WTC11 (cell line): ENCODE data around the gene TGFBR2.

Experiments
- FOXK1 ChIP-seq: sonication (generic); formaldehyde crosslinking; IDR thresholded peaks from 2 replicates; pipeline ENCODE4 v1.8.0; 2022; ENCODE audit warnings: mild to moderate bottlenecking, moderate library complexity, missing genetic modification reagents
- JAZF1 ChIP-seq: fragments of 250-450 bp; sonication (Bioruptor Pico); IDR thresholded peaks from 2 replicates; pipeline ENCODE4 v1.9.0; 2021; ENCODE audit warnings: moderate library complexity, mild to moderate bottlenecking, inconsistent platforms
- JUN ChIP-seq: sonication (generic); formaldehyde crosslinking; IDR thresholded peaks from 2 replicates; pipeline ENCODE4 v1.8.0; 2023; ENCODE audit warnings: mild to moderate bottlenecking, missing genetic modification reagents
- TEAD4 ChIP-seq: sonication (generic); formaldehyde crosslinking; IDR thresholded peaks from 2 replicates; pipeline ENCODE4 v1.8.0; 2022; ENCODE audit warnings: mild to moderate bottlenecking, missing genetic modification reagents
- ZNF416 ChIP-seq: fragments of 250-450 bp; sonication (Bioruptor Pico); IDR thresholded peaks from 2 replicates; pipeline ENCODE4 v1.9.0; 2021; ENCODE audit warnings: mild to moderate bottlenecking, inconsistent platforms
- TF ChIP-seq, protein P1 (sequence below): sonication (generic); formaldehyde crosslinking; IDR thresholded peaks from 2 replicates; pipeline ENCODE4 v1.8.0; 2022; ENCODE audit warnings: mild to moderate bottlenecking, missing genetic modification reagents
- TF ChIP-seq, protein P2 (sequence below): fragments of 250-450 bp; sonication (Bioruptor Pico); IDR thresholded peaks from 2 replicates; pipeline ENCODE4 v1.9.0; 2021; ENCODE audit warnings: mild to moderate bottlenecking, borderline replicate concordance
- TF ChIP-seq, protein P3 (sequence below): fragments of 200-600 bp; IDR thresholded peaks from 2 replicates; pipeline ENCODE4 v1.8.0; 2022; ENCODE audit warnings: antibody characterized with exemption

DNA sequence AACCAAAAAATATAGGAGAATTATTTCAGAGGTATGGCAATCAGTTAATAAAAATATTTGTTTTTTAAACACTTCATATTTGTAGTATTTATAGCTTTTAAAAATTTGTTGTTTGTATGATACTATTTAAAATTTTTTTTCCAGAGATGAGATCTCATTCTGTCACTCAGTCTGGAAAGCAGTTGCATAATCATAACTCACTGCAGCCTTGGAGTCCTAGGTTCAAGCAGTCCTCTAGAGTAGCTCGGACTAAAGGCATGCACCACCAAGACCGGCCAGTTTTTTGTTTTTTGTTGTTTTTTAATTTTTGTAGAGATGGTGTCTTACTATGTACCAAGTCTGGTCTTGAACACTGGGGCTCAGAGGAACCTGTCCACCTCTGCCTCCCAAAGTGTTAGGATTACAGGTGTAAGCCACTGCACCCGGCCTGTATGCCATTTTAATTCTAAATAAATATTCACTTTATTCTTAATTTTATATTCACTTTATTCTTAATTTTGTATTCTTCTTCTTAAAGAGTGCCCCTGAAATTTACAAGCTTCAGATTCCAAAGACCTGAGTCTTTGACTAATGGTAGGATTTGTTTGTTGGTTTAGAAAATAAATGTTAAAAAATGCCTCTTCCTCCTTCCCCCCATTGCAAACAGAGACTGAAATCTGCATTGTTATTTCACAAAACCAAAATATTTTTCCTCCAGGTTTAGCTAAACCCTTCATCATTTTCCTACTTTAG, 9.4 kb downstream of the TGFBR2 start:
- TF ChIP-seq, protein P1, sequence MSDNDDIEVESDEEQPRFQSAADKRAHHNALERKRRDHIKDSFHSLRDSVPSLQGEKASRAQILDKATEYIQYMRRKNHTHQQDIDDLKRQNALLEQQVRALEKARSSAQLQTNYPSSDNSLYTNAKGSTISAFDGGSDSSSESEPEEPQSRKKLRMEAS (CRISPR knock-in tag): no peak
- TF ChIP-seq, protein P2, sequence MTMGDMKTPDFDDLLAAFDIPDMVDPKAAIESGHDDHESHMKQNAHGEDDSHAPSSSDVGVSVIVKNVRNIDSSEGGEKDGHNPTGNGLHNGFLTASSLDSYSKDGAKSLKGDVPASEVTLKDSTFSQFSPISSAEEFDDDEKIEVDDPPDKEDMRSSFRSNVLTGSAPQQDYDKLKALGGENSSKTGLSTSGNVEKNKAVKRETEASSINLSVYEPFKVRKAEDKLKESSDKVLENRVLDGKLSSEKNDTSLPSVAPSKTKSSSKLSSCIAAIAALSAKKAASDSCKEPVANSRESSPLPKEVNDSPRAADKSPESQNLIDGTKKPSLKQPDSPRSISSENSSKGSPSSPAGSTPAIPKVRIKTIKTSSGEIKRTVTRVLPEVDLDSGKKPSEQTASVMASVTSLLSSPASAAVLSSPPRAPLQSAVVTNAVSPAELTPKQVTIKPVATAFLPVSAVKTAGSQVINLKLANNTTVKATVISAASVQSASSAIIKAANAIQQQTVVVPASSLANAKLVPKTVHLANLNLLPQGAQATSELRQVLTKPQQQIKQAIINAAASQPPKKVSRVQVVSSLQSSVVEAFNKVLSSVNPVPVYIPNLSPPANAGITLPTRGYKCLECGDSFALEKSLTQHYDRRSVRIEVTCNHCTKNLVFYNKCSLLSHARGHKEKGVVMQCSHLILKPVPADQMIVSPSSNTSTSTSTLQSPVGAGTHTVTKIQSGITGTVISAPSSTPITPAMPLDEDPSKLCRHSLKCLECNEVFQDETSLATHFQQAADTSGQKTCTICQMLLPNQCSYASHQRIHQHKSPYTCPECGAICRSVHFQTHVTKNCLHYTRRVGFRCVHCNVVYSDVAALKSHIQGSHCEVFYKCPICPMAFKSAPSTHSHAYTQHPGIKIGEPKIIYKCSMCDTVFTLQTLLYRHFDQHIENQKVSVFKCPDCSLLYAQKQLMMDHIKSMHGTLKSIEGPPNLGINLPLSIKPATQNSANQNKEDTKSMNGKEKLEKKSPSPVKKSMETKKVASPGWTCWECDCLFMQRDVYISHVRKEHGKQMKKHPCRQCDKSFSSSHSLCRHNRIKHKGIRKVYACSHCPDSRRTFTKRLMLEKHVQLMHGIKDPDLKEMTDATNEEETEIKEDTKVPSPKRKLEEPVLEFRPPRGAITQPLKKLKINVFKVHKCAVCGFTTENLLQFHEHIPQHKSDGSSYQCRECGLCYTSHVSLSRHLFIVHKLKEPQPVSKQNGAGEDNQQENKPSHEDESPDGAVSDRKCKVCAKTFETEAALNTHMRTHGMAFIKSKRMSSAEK: no peak
- no peak for TF ChIP-seq ZNF416
- TF ChIP-seq JAZF1 (CRISPR knock-in tag): no peak
- no peak for TF ChIP-seq JUN (CRISPR knock-in tag)
- no peak for TF ChIP-seq FOXK1 (CRISPR knock-in tag)
- TF ChIP-seq, protein P3, sequence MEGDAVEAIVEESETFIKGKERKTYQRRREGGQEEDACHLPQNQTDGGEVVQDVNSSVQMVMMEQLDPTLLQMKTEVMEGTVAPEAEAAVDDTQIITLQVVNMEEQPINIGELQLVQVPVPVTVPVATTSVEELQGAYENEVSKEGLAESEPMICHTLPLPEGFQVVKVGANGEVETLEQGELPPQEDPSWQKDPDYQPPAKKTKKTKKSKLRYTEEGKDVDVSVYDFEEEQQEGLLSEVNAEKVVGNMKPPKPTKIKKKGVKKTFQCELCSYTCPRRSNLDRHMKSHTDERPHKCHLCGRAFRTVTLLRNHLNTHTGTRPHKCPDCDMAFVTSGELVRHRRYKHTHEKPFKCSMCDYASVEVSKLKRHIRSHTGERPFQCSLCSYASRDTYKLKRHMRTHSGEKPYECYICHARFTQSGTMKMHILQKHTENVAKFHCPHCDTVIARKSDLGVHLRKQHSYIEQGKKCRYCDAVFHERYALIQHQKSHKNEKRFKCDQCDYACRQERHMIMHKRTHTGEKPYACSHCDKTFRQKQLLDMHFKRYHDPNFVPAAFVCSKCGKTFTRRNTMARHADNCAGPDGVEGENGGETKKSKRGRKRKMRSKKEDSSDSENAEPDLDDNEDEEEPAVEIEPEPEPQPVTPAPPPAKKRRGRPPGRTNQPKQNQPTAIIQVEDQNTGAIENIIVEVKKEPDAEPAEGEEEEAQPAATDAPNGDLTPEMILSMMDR: no peak
- no peak for TF ChIP-seq TEAD4 (CRISPR knock-in tag)
